Ishikawa (cell line): ENCODE measurements around the gene NR6A1.

Experiments used
- EP300 ChIP-seq: IDR thresholded peaks from 2 replicates; pipeline ENCODE4 v1.6.1; 2012; ENCODE audit warnings: borderline replicate concordance
- RAD21 ChIP-seq: IDR thresholded peaks from 2 replicates; pipeline ENCODE4 v1.6.1; 2012; ENCODE audit warnings: low read depth
- TF ChIP-seq, protein P1 (sequence below): IDR thresholded peaks from 2 replicates; pipeline ENCODE4 v1.6.1; 2012; ENCODE audit warnings: low read depth, mild to moderate bottlenecking

DNA sequence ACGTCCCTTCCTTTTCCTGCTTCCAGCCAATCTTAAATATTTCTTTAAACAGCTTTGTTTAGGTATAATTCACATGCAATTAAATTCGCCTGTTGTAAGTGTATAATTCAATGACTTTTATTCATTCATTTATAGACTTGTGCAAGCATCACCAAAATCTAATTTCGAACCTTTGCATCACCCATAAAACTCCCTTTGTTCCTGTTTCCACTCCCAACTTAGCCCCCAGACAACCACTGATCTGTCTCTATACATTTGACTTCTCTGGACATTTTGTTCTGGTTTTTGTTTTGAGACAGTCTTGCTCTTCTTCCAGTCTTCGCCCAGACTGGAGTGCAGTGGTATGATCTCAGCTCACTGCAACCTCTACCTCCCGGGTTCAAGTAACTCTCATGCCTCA lies 71.5 kb downstream of the NR6A1 start:
- TF ChIP-seq, protein P1, sequence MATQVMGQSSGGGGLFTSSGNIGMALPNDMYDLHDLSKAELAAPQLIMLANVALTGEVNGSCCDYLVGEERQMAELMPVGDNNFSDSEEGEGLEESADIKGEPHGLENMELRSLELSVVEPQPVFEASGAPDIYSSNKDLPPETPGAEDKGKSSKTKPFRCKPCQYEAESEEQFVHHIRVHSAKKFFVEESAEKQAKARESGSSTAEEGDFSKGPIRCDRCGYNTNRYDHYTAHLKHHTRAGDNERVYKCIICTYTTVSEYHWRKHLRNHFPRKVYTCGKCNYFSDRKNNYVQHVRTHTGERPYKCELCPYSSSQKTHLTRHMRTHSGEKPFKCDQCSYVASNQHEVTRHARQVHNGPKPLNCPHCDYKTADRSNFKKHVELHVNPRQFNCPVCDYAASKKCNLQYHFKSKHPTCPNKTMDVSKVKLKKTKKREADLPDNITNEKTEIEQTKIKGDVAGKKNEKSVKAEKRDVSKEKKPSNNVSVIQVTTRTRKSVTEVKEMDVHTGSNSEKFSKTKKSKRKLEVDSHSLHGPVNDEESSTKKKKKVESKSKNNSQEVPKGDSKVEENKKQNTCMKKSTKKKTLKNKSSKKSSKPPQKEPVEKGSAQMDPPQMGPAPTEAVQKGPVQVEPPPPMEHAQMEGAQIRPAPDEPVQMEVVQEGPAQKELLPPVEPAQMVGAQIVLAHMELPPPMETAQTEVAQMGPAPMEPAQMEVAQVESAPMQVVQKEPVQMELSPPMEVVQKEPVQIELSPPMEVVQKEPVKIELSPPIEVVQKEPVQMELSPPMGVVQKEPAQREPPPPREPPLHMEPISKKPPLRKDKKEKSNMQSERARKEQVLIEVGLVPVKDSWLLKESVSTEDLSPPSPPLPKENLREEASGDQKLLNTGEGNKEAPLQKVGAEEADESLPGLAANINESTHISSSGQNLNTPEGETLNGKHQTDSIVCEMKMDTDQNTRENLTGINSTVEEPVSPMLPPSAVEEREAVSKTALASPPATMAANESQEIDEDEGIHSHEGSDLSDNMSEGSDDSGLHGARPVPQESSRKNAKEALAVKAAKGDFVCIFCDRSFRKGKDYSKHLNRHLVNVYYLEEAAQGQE = no peak
- TF ChIP-seq EP300 (no peak), RAD21 (no peak)
